Kidney (tissue), 14 donors: ENCODE data around the gene IL21R. TPM values are rescaled to one million over a fixed set of nuclear protein-coding genes. Genes with fewer than 3 reads are reported as not detected.

Source experiments
- DNase-seq, 5 donors: peaks; one replicate each; pipeline ENCODE4 v3.0.0-alpha.2; 2013 to 2020
- FAIRE-seq: peaks from 2 replicates; lab custom pipeline; 2012; peaks lifted over from hg19 to GRCh38; lab: Jason Lieb, UNC
- H3K27ac ChIP-seq, 2 donors: one replicate each; pipeline ENCODE4 v1.7.0; 2013; ENCODE audit warnings: low read depth in 2 of 2, low read length in 2 of 2, inconsistent platforms in 1 of 2
- H3K27me3 ChIP-seq: one replicate; pipeline ENCODE4 v1.7.1; 2013; ENCODE audit warnings: low read length, inconsistent platforms; ENCODE audit not compliant: control insufficient read depth, insufficient read depth
- H3K36me3 ChIP-seq, 3 donors: one replicate each; pipeline versions ENCODE4 v1.7.0 to v1.7.1; 2013; ENCODE audit warnings: low read length in 3 of 3, control low read depth in 1 of 3, inconsistent platforms in 1 of 3; ENCODE audit not compliant: insufficient read depth in 3 of 3, control insufficient read depth in 2 of 3
- H3K4me1 ChIP-seq, 3 donors: one replicate each; pipeline versions ENCODE4 v1.7.0 to v1.7.1; 2013; ENCODE audit warnings: low read length in 3 of 3, inconsistent platforms in 1 of 3, low read depth in 1 of 3; ENCODE audit not compliant: control insufficient read depth in 2 of 3, insufficient read depth in 2 of 3
- H3K4me3 ChIP-seq, 3 donors: one replicate each; pipeline versions ENCODE4 v1.7.0 to v1.8.1; 2013; ENCODE audit warnings: low read length in 3 of 3, control low read depth in 1 of 3, inconsistent platforms in 1 of 3
- H3K9ac ChIP-seq, 3 donors: one replicate each; pipeline versions ENCODE4 v1.7.0 to v1.7.1; 2013; ENCODE audit warnings: low read length in 3 of 3, control low read depth in 1 of 3, inconsistent platforms in 1 of 3
- H3K9me3 ChIP-seq, 3 donors: one replicate each; pipeline versions ENCODE4 v1.7.0 to v1.7.1; 2013; ENCODE audit warnings: low read length in 3 of 3, control low read depth in 1 of 3, inconsistent platforms in 1 of 3; ENCODE audit not compliant: control insufficient read depth in 2 of 3, insufficient read depth in 1 of 3
- intact Hi-C: fragments of 100-400 bp; cut with DNase I; formaldehyde crosslinking; loops from one replicate; pipeline ENCODE4 v1.11.1; 2022
- polyA plus RNA-seq: library from polyadenylated mRNA; stranded (reverse); fragments of 350-450 nt; fragmentation: Illumina TruSeq; extraction: RNeasy Lipid Tissue Mini Kit (QIAGEN cat#74804); gene quantifications from one replicate; pipeline ENCODE4 v1.2.3, GENCODE V29; 2014; ENCODE audit warnings: low read depth, low replicate concordance; ENCODE audit not compliant: insufficient read depth
- total RNA-seq: library from RNA; stranded (reverse); fragmentation: NEBNext Ultra II Directional; extraction: Animal tissue kit (Norgen Biotek cat#: 25700); gene quantifications from one replicate; pipeline ENCODE4 v1.2.1, GENCODE V29; 2021
- TF ChIP-seq, protein P1 (sequence below): IDR thresholded peaks from 3 replicates; pipeline ENCODE4 v1.5.1; 2012; ENCODE audit warnings: mild to moderate bottlenecking, moderate library complexity, borderline replicate concordance; ENCODE audit not compliant: insufficient read depth; ENCODE audit errors: extremely low read depth
- donor health status: control.
- donor health status: control.
- donor health status: control.
- donor health status: control.
- donor health status: control.
- donor health status: DM: yes; HTN: yes; CAD: no.
- donor health status: Normal renal cell carcinoma (clear cell type).

Gene IL21R
- total and polyA plus RNA-seq, 2 donors from 2014 or later: 0.65 to 3.0 TPM

DNA sequence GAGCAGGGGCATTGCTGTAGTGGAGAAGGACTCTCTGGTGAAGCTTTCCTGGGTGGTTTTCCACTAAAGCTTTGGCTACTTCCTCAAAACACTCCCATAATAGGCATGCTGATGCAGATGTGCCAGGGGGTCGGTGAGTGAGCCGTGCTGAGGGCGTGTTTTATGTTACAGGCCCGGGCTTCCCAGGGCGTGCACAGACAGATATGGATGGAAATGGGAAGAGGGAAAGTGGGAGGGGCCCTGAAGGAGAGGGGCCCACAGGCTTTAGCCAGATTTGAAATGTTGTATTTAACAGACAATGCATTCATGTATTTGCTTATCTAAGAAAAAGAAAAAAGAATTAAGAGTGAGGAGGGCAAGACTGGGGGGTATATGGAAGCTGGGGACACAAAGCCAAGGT is 56.3 kb downstream of the IL21R start:
- intact Hi-C loops: loop anchor here (10.0 kb wide), 1 partner anchor 283 kb away; no protein-coding TSS in a partner anchor

DNA sequence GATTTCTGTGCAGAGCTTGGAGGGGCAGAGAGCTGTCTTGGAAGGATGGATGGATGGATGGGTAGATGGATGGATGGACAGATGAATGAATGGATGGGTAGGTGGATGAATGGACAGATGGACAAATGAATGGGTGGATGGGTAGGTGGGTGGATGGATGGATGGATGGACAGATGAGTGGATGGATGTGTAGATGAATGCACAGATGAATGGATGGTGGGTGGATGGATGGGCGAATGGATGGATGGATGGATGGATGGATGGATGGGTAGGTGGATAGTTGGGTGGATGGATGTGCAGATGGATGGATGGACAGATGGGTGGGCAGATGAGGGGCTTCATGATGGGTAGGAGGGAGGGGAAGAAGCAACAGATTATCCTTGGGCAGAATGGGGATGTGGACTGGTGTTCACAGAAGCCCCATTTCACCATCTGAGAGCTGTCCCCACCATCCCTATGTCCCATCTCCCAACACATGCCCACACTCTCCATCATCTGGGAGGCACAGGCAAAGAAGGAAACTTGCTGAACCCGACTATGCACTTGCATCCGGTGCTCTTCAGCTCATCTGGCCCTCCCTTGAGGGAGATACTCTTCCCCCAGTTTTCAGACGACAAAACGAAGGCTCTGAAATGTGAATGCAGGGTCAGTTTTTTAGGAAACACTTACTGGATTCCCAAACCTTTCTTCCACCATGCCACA is 57.2 kb downstream of the IL21R start:
- peaks cover 5 to 24% (median 6%) of the 10 kb centered on the region in 3 donors for H3K36me3 ChIP-seq

More for the DNA sequence above, 56.3 kb downstream of the IL21R start:
- TF ChIP-seq, protein P1, sequence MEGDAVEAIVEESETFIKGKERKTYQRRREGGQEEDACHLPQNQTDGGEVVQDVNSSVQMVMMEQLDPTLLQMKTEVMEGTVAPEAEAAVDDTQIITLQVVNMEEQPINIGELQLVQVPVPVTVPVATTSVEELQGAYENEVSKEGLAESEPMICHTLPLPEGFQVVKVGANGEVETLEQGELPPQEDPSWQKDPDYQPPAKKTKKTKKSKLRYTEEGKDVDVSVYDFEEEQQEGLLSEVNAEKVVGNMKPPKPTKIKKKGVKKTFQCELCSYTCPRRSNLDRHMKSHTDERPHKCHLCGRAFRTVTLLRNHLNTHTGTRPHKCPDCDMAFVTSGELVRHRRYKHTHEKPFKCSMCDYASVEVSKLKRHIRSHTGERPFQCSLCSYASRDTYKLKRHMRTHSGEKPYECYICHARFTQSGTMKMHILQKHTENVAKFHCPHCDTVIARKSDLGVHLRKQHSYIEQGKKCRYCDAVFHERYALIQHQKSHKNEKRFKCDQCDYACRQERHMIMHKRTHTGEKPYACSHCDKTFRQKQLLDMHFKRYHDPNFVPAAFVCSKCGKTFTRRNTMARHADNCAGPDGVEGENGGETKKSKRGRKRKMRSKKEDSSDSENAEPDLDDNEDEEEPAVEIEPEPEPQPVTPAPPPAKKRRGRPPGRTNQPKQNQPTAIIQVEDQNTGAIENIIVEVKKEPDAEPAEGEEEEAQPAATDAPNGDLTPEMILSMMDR: no peak
- DNase-seq (peak in 1 of 5 donors; percentile 56), FAIRE-seq (no peak)
- Histone ChIP-seq H3K9ac (no peak overlapping the region), H3K27me3 (no peaks in the 10 kb centered on the region), H3K27ac (no peak overlapping the region), H3K36me3 (peaks cover 5 to 16% (median 6%) of the 10 kb centered on the region in 3 donors), H3K9me3 (no peaks in the 10 kb centered on the region), H3K4me3 (no peak overlapping the region), H3K4me1 (peaks cover 0 to 9% (median 8%) of the 10 kb centered on the region in 3 donors)

DNA sequence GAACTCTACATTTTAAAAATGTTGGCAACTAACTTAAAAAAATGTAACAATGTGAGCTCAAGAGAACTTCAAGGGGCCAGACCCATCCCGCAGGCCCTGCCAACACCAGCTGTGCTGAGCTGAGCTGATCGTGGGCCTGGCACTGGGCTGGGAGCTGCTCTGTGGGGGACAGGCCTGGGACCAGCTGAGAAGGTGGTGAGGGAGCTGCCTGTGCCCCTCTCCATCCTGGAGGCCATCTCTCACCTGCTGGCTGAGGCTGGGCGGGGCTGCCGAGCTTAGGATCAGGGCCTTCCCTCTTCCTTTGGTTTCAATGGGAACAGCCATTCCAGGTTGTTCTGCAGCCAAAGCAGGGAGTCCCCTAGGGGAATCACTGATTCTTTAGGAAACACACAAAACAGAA is 58.2 kb downstream of the IL21R start:
- Histone ChIP-seq H3K36me3 (peaks cover 5 to 30% (median 9%) of the 10 kb centered on the region in 3 donors), H3K9ac (no peak overlapping the region), H3K9me3 (no peaks in the 10 kb centered on the region), H3K4me1 (peaks cover 0 to 9% (median 8%) of the 10 kb centered on the region in 3 donors), H3K27ac (no peak overlapping the region), H3K4me3 (no peak overlapping the region), H3K27me3 (no peaks in the 10 kb centered on the region)
- intact Hi-C loops: no loop called here
- TF ChIP-seq, protein P1: no peak
- DNase-seq: peak in 1 of 5 donors; percentile 75
- no peak for FAIRE-seq

More for the DNA sequence above, 57.2 kb downstream of the IL21R start:
- TF ChIP-seq, protein P1: no peak
- FAIRE-seq (no peak), DNase-seq (peak in 1 of 5 donors; percentile 18)
- Histone ChIP-seq H3K9ac (peak overlapping the region in 1 of 3 donors; percentile 40), H3K4me1 (peaks cover 0 to 9% (median 8%) of the 10 kb centered on the region in 3 donors), H3K27ac (no peak overlapping the region), H3K9me3 (no peaks in the 10 kb centered on the region), H3K4me3 (no peak overlapping the region), H3K27me3 (no peaks in the 10 kb centered on the region)
- intact Hi-C loops: loop anchor here (10.0 kb wide), 1 partner anchor 284 kb away; no protein-coding TSS in a partner anchor
